22Rv1 (cell line): ENCODE measurements around the gene SRSF7.

Experiments
- H3K27ac ChIP-seq: fragments of 450-650 bp; 2 replicates; pipeline ENCODE4 v1.5.1; 2017
- ZFX ChIP-seq: fragments of 450-650 bp; IDR thresholded peaks from 2 replicates; pipeline ENCODE4 v1.6.1; 2017; ENCODE audit warnings: antibody characterized with exemption, borderline replicate concordance
- TF ChIP-seq, protein P1 (sequence below): fragments of 450-650 bp; IDR thresholded peaks from 2 replicates; pipeline ENCODE4 v1.5.1; 2017; ENCODE audit warnings: mild to moderate bottlenecking

The SRSF7 gene

DNA sequence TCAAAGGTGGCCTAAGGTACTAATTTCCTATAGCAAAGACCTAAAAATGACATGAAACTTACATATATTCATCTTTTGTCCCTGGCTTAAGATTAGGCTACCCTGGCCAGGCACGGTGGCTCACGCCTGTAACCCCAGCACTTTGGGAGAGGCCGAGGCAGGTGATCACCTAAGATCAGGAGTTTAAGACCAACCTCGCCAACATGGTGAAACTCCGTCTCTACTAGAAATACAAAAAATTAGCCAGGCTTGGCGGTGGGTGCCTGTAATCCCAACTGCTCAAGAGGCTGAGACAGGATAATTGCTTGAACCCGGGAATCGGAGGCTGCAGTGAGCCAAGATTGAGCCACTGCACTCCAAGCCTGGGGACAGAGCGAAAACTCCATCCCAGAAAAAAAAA lies 5.9 kb downstream of the SRSF7 start:
- no peak overlapping the region for H3K27ac ChIP-seq
- TF ChIP-seq ZFX = no peak
- TF ChIP-seq, protein P1, sequence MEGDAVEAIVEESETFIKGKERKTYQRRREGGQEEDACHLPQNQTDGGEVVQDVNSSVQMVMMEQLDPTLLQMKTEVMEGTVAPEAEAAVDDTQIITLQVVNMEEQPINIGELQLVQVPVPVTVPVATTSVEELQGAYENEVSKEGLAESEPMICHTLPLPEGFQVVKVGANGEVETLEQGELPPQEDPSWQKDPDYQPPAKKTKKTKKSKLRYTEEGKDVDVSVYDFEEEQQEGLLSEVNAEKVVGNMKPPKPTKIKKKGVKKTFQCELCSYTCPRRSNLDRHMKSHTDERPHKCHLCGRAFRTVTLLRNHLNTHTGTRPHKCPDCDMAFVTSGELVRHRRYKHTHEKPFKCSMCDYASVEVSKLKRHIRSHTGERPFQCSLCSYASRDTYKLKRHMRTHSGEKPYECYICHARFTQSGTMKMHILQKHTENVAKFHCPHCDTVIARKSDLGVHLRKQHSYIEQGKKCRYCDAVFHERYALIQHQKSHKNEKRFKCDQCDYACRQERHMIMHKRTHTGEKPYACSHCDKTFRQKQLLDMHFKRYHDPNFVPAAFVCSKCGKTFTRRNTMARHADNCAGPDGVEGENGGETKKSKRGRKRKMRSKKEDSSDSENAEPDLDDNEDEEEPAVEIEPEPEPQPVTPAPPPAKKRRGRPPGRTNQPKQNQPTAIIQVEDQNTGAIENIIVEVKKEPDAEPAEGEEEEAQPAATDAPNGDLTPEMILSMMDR = no peak

DNA sequence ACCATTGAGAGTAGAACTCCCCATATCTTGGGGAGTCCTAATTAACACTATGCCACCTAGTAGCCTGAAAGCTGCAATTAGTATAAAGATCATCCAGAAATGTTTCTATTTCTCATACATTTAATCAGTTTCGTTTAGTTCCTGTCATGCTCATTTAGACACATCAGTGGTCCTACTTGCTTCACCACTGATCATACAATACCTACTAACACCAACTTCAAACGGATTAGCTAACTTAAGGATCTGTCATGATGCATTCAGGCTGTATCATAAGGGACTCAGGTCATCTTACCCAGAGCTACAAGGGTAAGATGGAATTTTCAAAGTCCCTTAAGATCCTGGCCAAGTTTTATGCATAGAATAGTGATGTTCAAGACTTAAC lies 6.8 kb downstream of the SRSF7 start:
- TF ChIP-seq, protein P1 = no peak
- no peak for TF ChIP-seq ZFX
- H3K27ac ChIP-seq = no peak overlapping the region

DNA sequence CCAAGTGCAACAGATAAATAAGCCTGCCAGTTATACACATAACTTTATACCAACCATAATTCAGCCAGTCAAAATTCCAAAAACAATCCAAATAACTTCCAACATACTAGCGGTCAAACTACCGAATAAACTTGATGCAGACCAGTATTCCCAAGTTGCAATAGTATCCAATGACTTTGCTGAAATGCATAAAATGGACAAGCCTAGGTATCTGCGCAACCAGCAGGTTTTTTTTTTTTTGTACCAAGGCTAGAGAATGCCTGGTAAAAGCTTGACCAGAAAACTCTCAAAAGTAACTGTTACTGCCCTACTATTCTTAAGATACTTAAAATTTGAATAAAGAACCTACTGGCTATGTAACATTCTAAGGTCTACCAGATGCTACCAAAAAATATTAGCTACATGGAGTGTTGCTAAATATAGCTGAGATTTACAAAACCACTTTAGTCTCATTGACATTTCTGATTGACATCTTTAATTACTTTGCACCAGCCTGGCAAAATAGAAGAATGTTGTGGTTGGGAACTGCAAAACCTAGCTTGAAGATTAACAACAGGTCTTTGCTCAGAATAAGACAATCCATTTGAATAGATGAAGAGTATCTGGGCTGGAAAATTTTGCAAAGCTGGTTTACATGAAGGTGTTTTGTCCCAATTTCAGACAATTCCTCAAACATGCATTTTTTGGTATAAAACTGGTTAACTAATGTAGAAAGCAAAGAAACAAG lies 7.3 kb downstream of the SRSF7 start:
- TF ChIP-seq ZFX = no peak
- TF ChIP-seq, protein P1 = no peak
- H3K27ac ChIP-seq = peak overlapping the region; percentile 17; the same call in 1 of the 2 replicates

GRCh38 chr2:38742797-38743559 lies 8.2 kb downstream of the SRSF7 start:
- peak overlapping the region; percentile 17; the same call in 1 of the 2 replicates for H3K27ac ChIP-seq
- TF ChIP-seq, protein P1 = no peak
- TF ChIP-seq ZFX = no peak

GRCh38 chr2:38740851-38741731 lies 10.1 kb downstream of the SRSF7 start:
- no peak for TF ChIP-seq ZFX
- TF ChIP-seq, protein P1 = peak; percentile 87
- peak overlapping the region; percentile 17 for H3K27ac ChIP-seq

GRCh38 chr2:38739524-38739923 lies 11.6 kb downstream of the SRSF7 start:
- TF ChIP-seq, protein P1 = no peak
- TF ChIP-seq ZFX = no peak
- H3K27ac ChIP-seq = no peak overlapping the region
